ENCODE data around the gene VAV3. TPM values are rescaled to one million over a fixed set of nuclear protein-coding genes. Genes with fewer than 3 reads are reported as not detected.
A peak's percentile ranks its signal among the peaks of the same experiment; 100 is the strongest.

VAV3 gene
- total RNA-seq, 4 donors from 2014 or later, result 117 to 239 (median 135) TPM

DNA sequence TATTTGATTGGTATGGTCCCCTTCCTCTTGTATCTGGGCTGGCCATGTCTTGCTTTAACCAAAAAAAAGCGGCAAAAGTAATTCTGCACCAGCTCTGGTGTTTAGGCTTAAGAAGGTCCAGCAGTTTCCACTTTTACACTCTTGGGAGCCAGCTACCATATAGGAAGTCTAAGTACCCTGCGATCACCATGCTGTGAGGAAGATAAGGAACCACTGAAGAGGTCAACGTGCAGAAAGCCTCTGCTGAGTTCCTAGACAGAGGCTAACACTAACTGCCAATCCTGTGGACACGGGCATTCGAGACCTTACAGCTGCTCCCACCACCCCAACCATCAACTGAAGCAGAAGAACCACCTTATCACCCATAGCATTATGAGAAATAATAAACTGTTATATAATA is 331.4 kb downstream of the VAV3 start:
- no peaks in the 10 kb centered on the region for H3K9me3 ChIP-seq
- H3K4me1 ChIP-seq, result no peaks in the 10 kb centered on the region
- DNase-seq (ENCODE audit: low spot score in 2 of 2), result no peak
- no peak overlapping the region for H3K4me3 ChIP-seq
- 75% methylated on average over 5 of the region's 5 CpGs for WGBS
- H3K27ac ChIP-seq, result no peak overlapping the region
- H3K36me3 ChIP-seq, result no peaks in the 10 kb centered on the region
- no peaks in the 10 kb centered on the region for H3K27me3 ChIP-seq
- no peak for TF ChIP-seq POLR2AphosphoS5 (IDR thresholded peaks at IDR 0.05)
- TF ChIP-seq, protein P1, sequence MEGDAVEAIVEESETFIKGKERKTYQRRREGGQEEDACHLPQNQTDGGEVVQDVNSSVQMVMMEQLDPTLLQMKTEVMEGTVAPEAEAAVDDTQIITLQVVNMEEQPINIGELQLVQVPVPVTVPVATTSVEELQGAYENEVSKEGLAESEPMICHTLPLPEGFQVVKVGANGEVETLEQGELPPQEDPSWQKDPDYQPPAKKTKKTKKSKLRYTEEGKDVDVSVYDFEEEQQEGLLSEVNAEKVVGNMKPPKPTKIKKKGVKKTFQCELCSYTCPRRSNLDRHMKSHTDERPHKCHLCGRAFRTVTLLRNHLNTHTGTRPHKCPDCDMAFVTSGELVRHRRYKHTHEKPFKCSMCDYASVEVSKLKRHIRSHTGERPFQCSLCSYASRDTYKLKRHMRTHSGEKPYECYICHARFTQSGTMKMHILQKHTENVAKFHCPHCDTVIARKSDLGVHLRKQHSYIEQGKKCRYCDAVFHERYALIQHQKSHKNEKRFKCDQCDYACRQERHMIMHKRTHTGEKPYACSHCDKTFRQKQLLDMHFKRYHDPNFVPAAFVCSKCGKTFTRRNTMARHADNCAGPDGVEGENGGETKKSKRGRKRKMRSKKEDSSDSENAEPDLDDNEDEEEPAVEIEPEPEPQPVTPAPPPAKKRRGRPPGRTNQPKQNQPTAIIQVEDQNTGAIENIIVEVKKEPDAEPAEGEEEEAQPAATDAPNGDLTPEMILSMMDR (IDR thresholded peaks at IDR 0.05), result no peak
- TF ChIP-seq POLR2A (IDR thresholded peaks at IDR 0.05), result no peak
- no peak for TF ChIP-seq EP300 (IDR thresholded peaks at IDR 0.05)

- Histone ChIP-seq H3K9me3 (no peaks in the 10 kb centered on the region), H3K4me3 (no peak overlapping the region), H3K36me3 (no peaks in the 10 kb centered on the region), H3K4me1 (peaks cover 51% of the 10 kb centered on the region), H3K27me3 (no peaks in the 10 kb centered on the region), H3K27ac (peak overlapping the region; percentile 69)
- TF ChIP-seq EP300 (IDR thresholded peaks at IDR 0.05) (no peak), POLR2AphosphoS5 (IDR thresholded peaks at IDR 0.05) (no peak), POLR2A (IDR thresholded peaks at IDR 0.05) (no peak)
- TF ChIP-seq, protein P1 (IDR thresholded peaks at IDR 0.05), result no peak
- no peak for DNase-seq (ENCODE audit: low spot score in 2 of 2)
- 32% methylated on average over 2 of the region's 2 CpGs for WGBS
These were observed 338.7 kb downstream of the VAV3 start for GRCh38 chr1:107626073-107626796.

DNA sequence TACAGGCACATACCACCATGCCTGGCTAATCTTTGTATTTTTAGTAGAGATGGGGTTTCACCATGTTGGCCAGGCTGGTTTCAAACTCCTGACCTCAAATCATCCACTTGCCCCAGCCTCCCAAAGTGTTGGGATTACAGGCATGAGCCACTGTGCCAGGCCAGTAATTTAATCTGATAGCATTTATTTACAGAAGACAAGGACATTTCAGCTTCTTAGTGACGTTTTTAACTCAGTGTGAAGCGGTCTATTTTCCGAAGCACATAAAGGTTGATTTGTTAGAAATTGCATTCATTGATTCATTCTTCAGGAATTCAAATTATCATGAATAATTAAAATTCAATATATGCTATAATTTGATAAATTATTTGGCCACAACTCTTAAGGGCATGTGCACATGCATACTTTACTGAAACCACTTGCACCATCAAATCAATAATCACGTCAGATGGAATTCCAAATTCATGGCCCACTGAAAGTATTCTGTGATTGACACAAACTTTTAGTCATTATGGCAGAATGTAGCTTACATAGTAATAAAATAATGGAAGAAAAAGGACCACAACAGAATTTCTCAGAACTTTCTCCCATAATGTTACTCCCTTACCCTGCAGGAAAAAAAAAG is 339.5 kb downstream of the VAV3 start:
- H3K4me1 ChIP-seq, result peaks cover 51% of the 10 kb centered on the region
- 84% methylated on average over 4 of the region's 4 CpGs for WGBS
- H3K27me3 ChIP-seq, result no peaks in the 10 kb centered on the region
- no peaks in the 10 kb centered on the region for H3K9me3 ChIP-seq
- H3K4me3 ChIP-seq, result no peak overlapping the region
- H3K27ac ChIP-seq, result peak overlapping the region; percentile 69
- no peak for TF ChIP-seq POLR2AphosphoS5 (IDR thresholded peaks at IDR 0.05)
- TF ChIP-seq EP300 (IDR thresholded peaks at IDR 0.05), result no peak
- TF ChIP-seq, protein P1 (IDR thresholded peaks at IDR 0.05), result no peak
- TF ChIP-seq POLR2A (IDR thresholded peaks at IDR 0.05), result no peak
- DNase-seq (ENCODE audit: low spot score in 2 of 2), result no peak
- no peaks in the 10 kb centered on the region for H3K36me3 ChIP-seq

DNA sequence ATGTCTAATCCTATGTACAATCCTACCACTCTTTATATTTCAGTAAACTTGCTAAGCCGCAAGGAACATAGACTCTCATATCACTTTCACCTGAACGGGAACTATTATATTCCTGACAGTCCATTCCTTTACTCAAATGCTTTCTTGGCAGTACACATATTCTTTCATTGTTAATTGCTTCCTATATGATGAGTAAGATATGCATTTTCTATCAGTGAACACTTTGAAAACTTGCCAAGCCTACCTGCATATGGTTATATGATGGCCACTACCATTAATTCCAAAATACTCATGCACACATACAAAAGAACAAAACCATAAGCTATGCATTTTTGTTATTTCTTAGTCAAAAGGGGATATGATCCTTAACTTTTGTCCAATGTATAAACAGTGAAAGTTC is 341.5 kb downstream of the VAV3 start:
- Histone ChIP-seq H3K36me3 (no peaks in the 10 kb centered on the region), H3K4me3 (no peak overlapping the region), H3K4me1 (peaks cover 51% of the 10 kb centered on the region), H3K27me3 (no peaks in the 10 kb centered on the region), H3K9me3 (no peaks in the 10 kb centered on the region), H3K27ac (no peak overlapping the region)
- no peak for TF ChIP-seq POLR2AphosphoS5 (IDR thresholded peaks at IDR 0.05)
- no peak for TF ChIP-seq POLR2A (IDR thresholded peaks at IDR 0.05)
- TF ChIP-seq EP300 (IDR thresholded peaks at IDR 0.05), result no peak
- TF ChIP-seq, protein P1 (IDR thresholded peaks at IDR 0.05), result no peak
- WGBS, result 72% methylated on average over 2 of the region's 2 CpGs
- no peak for DNase-seq (ENCODE audit: low spot score in 2 of 2)

- peaks cover 51% of the 10 kb centered on the region for H3K4me1 ChIP-seq
- DNase-seq (ENCODE audit: low spot score in 2 of 2), result no peak
- H3K27me3 ChIP-seq, result no peaks in the 10 kb centered on the region
- no peak for TF ChIP-seq EP300 (IDR thresholded peaks at IDR 0.05)
- no peak for TF ChIP-seq POLR2AphosphoS5 (IDR thresholded peaks at IDR 0.05)
- TF ChIP-seq, protein P1 (IDR thresholded peaks at IDR 0.05), result no peak
- no peak for TF ChIP-seq POLR2A (IDR thresholded peaks at IDR 0.05)
- WGBS, result 49% methylated on average over 1 of the region's 1 CpG
- H3K36me3 ChIP-seq, result no peaks in the 10 kb centered on the region
- H3K27ac ChIP-seq, result no peak overlapping the region
- H3K4me3 ChIP-seq, result no peak overlapping the region
- no peaks in the 10 kb centered on the region for H3K9me3 ChIP-seq
These were observed 342.0 kb downstream of the VAV3 start for GRCh38 chr1:107622966-107623365.
